PC-3 (cell line): Measurements from ENCODE around the gene ADH6.
"Not testable (repeated sequence)": the region's sequence is repeated elsewhere in the genome, so short reads cannot be mapped to it uniquely, and the experiment has no call there.

Experiments used
- EZH2 ChIP-seq: fragments of 300-600 bp; sonication (generic); IDR thresholded peaks from one replicate; pipeline ENCODE4 v1.6.1; 2017; ENCODE audit warnings: antibody characterized with exemption, mild to moderate bottlenecking, low read length; ENCODE audit not compliant: unreplicated experiment
- TF ChIP-seq, protein P1 (sequence below): fragments of 300-600 bp; sonication (generic); conservative IDR thresholded peaks from 2 replicates; pipeline ENCODE4 v1.5.1; 2017; ENCODE audit warnings: antibody characterized with exemption, low read depth, mild to moderate bottlenecking, low read length

DNA sequence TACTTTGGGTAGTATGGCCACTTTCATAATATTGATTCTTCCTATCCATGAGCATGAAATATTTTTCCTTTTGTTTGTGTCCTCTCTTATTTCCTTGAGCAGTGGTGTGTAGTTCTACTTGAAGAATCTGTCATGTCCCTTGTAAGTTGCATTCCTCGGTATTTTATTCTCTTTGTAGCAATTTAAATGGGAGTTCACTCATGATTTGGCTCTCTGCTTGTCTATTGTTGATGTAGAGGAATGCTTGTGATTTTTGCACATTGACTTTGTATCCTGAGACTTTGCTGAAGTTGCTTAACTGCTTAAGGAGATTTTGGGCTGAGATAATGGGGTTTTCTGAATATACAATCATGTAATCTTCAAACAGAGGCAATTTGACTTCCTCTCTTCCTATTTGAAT lies 9.7 kb upstream of the ADH6 start:
- TF ChIP-seq, protein P1, sequence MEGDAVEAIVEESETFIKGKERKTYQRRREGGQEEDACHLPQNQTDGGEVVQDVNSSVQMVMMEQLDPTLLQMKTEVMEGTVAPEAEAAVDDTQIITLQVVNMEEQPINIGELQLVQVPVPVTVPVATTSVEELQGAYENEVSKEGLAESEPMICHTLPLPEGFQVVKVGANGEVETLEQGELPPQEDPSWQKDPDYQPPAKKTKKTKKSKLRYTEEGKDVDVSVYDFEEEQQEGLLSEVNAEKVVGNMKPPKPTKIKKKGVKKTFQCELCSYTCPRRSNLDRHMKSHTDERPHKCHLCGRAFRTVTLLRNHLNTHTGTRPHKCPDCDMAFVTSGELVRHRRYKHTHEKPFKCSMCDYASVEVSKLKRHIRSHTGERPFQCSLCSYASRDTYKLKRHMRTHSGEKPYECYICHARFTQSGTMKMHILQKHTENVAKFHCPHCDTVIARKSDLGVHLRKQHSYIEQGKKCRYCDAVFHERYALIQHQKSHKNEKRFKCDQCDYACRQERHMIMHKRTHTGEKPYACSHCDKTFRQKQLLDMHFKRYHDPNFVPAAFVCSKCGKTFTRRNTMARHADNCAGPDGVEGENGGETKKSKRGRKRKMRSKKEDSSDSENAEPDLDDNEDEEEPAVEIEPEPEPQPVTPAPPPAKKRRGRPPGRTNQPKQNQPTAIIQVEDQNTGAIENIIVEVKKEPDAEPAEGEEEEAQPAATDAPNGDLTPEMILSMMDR = not testable (repeated sequence)
- not testable (repeated sequence) for TF ChIP-seq EZH2
